GM19043 (cell line): ENCODE data around the gene MAMSTR.

Source experiments
- ATAC-seq: cut with Tn5 transposase; IDR thresholded peaks from one replicate; pipeline ENCODE4 v1.9.1; 2021; ENCODE audit warnings: low read depth; ENCODE audit not compliant: unreplicated experiment

Gene MAMSTR

GRCh38 chr19:48669903-48670668 is 49.4 kb downstream of the MAMSTR start:
- no peak for ATAC-seq

- ATAC-seq = no peak
These were observed 50.8 kb downstream of the MAMSTR start for GRCh38 chr19:48668761-48669160.

DNA sequence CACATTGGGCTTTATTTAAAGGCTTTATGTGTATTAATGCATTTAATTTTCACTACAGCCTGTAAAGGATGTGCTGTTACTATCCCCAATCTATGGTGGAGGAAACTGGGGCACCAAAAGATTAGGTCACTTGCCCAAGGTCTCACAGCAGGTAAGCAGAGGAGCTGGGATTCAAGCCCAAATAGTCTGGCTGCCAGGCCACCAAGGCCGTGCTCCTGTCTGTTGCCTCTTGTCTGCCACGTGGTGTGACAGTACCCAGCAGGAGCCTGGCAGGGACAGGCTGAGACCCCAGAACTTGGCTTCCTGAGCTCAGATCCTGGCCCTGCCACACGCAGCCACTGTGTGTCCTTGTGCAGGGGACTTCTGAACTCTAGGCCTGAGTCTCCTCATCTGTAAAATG is 51.2 kb downstream of the MAMSTR start:
- no peak for ATAC-seq

- ATAC-seq = no peak
These were observed 53.7 kb downstream of the MAMSTR start for GRCh38 chr19:48665786-48666185.

- no peak for ATAC-seq
These were observed 55.0 kb downstream of the MAMSTR start for GRCh38 chr19:48664476-48664875.

DNA sequence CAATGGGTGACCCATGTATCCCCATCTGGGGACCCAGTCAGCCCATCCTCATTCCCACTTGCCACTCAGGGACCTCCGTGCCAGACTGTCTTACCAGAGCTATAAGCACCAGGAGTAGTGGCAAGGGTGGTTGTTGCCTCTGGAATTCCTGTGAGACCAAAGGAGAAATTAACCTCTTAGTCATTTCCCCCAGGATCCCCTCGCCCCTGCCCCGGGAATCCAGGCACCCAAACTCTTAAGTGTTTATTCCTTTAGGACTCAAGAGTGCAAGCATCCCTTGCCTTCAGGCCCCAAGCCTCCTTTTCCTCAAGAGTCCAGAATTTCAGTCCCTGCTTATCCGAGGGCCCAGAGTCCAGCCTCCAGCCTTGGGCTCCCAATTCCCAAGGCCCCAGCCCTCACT is 55.9 kb downstream of the MAMSTR start:
- ATAC-seq = no peak
